ENCODE results near the gene DERA. TPM values are rescaled to one million over a fixed set of nuclear protein-coding genes. Genes with fewer than 3 reads are reported as not detected.
"Not testable (repeated sequence)": the region's sequence is repeated elsewhere in the genome, so short reads cannot be mapped to it uniquely, and the experiment has no call there.

The DERA gene
- total RNA-seq, 1 experiment from 2014 or later, result 43.1 TPM

DNA sequence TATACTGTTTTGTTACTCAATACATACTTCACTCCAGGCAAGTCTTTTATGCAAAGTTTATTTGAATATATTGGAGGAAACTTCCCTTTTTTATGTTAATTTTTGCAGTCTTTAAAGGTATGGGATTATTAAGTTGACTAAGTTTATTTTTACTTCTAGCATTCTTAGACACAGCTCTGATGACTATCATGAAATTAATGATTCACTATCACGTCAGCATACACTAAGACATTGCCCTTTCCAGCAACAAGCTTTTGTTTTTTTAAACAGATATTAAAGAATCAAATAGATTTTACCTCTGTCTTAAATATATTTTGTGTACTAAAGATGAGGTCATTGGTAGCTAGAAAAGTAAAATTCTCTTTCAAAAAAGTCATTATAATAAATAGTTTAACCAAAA lies 52.1 kb downstream of the DERA start:
- no peak for DNase-seq (ENCODE audit: low spot score)

- no peak for DNase-seq (ENCODE audit: low spot score)
These were observed 55.3 kb downstream of the DERA start for GRCh38 chr12:15966426-15966825.

GRCh38 chr12:15967053-15967452 lies 55.9 kb downstream of the DERA start:
- not testable (repeated sequence) for DNase-seq (ENCODE audit: low spot score)

- no peak for DNase-seq (ENCODE audit: low spot score)
These were observed 60.1 kb downstream of the DERA start for GRCh38 chr12:15971211-15971610.

- DNase-seq (ENCODE audit: low spot score), result no peak
These were observed 61.8 kb downstream of the DERA start for GRCh38 chr12:15972894-15973293.

GRCh38 chr12:15977999-15978951 lies 67.1 kb downstream of the DERA start:
- DNase-seq (ENCODE audit: low spot score), result peak; percentile 22

- DNase-seq (ENCODE audit: low spot score), result peak; percentile 33
These were observed 68.3 kb downstream of the DERA start for GRCh38 chr12:15979096-15980092.

- no peak for DNase-seq (ENCODE audit: low spot score)
These were observed 70.9 kb downstream of the DERA start for GRCh38 chr12:15982071-15982470.

GRCh38 chr12:15982471-15982870 lies 71.3 kb downstream of the DERA start:
- peak; percentile 3 for DNase-seq (ENCODE audit: low spot score)

DNA sequence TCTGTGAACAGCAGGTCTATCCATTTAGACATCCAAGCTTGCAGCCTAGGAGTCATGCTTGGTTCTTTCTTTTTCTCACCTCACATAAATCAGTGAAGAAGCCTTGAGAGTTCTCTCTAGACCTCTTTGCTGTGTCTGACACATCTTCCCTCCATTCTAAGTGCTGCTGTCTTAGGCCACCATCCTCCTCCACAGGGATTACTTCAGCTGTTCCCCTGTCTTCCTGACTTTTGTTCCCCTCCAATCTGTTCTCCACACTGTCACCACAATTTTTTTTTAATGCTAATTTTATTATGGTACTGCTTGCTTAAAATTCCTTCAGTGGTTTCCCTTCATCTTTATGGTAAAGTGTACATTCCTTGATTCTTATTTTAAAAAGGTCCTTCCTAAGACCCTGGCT lies 71.8 kb downstream of the DERA start:
- DNase-seq (ENCODE audit: low spot score), result no peak

DNA sequence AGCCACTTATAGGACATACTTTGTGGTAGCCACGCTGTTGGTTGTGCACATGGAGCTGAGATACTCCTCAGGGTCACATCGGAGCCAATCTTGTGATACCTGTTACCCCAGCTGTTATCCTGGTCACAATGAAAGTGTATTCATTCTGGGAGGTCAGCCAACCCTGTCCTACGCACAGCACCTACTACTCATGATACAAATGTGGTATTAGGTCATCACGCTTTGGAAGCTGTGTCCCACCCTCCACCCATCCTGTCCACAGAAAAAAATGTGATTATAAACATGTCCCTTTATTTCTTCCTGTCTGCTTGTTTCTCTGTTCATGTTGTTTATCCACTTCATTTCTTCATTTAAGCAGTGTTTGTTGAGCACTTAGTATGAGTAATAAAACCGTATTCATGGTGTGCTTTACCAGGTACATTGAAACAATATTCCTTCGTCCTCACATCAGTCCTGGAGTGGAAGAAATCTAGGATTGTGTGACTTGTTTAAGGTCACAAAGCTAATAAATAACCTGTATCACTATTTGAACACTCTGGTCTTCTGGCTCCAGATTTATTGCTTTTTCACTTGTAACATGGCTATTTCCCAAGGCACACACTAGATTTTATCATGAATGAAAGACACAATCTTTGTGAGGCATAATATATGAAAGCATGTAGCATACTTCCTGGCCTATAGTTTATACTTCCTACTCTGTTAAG lies 73.1 kb downstream of the DERA start:
- no peak for DNase-seq (ENCODE audit: low spot score)

GRCh38 chr12:15984963-15985362 lies 73.8 kb downstream of the DERA start:
- no peak for DNase-seq (ENCODE audit: low spot score)

GRCh38 chr12:15987696-15988095 lies 76.6 kb downstream of the DERA start:
- DNase-seq (ENCODE audit: low spot score), result no peak

DNA sequence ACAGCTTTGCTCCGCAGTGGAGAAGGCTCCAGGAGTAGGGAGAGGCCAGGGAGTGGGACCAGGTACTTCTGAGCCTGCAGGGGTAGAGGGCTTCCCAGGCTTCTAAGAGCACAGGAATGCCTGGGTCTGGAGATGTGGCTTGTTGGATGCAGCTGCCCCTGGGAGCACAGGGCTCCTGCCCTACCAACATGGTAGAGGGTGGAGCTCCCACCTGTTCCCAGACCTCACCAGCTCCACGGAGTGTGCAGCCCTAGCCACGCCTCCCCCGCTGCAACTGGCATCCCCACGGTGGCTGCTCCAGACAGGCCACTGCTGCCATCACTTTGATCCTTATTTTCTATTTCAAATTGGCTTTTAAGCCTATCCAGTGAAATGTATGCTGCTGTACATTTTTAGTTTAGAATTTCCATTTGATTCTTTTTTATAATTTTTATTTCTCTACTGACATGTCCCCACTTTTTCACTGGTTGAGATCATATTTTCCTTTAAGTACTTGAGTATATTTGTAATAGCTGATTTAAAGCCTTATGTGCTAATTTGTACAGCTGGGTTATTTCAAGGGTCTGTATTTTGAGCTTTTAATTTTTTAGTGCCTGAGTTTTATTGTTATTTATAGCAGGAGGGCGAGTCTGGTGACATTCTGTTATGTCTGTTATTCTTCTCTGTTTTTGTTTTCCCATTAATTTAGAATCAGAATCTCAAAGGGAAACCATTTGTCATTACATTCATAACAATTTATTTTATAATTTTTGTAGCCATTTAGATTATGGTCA lies 78.0 kb downstream of the DERA start:
- no peak for DNase-seq (ENCODE audit: low spot score)

DNA sequence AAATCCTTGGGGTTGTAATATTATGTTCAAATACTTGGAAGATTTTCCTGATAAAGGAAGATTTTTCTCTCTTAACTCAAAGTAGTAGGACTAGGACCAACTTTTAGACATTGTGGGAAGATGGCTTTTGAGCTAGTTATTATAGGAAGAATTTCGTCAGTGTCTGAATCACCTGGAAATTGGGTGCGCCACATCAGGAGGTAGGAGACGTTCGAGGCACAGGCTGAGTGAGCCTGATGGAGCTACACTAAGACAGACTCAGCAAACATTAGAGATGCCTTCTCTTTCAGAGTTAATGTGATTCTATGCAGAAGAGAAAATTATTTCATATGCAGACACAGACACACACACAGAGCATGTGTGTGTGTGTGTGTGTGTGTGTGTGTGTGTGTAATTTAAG lies 84.7 kb downstream of the DERA start:
- no peak for DNase-seq (ENCODE audit: low spot score)

DNA sequence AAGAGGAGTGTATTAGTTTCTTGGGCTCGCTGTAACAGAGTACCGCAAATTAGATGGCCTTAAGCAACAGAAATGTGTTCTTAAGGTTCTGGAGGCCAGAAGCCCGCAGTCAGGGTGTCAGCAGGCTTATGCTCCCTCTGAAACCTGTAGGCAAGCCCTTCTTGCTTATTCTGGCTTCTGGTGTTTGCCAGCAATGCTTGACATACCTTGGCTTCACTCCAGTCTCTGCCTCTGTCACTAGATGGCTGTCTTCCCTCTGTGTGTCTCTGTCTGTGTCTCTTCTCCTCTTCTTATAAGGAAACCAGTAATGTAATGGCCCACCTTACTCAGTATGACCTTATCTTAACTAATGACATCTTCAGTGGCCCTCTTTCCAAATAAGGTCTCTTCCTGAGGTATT lies 85.1 kb downstream of the DERA start:
- DNase-seq (ENCODE audit: low spot score), result no peak

- no peak for DNase-seq (ENCODE audit: low spot score)
These were observed 85.8 kb downstream of the DERA start for GRCh38 chr12:15996948-15997347.

GRCh38 chr12:15997910-15998309 lies 86.8 kb downstream of the DERA start:
- no peak for DNase-seq (ENCODE audit: low spot score)

GRCh38 chr12:16002880-16003279 lies 91.7 kb downstream of the DERA start:
- DNase-seq (ENCODE audit: low spot score), result no peak

DNA sequence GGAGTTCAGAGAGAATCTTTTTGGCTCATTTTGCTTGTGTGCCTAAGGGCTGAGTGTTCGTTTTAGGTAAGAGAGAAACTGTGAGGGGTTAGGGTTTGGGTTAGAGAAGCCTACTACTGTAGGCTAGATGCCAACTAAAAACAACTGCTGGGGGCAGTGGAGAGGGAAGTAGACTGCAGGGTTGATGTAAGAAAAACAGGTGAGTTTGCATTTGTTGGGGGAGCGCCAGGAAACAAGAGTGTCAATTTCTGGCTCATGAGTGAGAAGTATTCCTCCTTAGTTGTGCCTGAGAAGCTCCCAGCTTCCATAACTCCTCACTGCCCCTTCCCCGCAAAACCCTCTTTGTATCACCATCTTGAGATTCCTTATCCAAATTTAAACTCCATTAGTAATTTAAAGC lies 92.3 kb downstream of the DERA start:
- no peak for DNase-seq (ENCODE audit: low spot score)

- no peak for DNase-seq (ENCODE audit: low spot score)
These were observed 95.6 kb downstream of the DERA start for GRCh38 chr12:16006752-16007151.

Measured in A172 (cell line).